ENCODE results near the gene PLOD2. TPM values are rescaled to one million over a fixed set of nuclear protein-coding genes. Genes with fewer than 3 reads are reported as not detected.

The PLOD2 gene
- total and polyA plus RNA-seq, 12 donors = 12.5 to 44.6 (median 16.8) TPM

GRCh38 chr3:146195030-146195429 is 34.0 kb upstream of the PLOD2 start:
- ATAC-seq = no peak
- Histone ChIP-seq H3K9me3 (no peaks in the 10 kb centered on the region), H3K27ac (peak overlapping the region in 2 of 10 donors; percentile 24 to 32)

GRCh38 chr3:146191051-146191450 is 30.1 kb upstream of the PLOD2 start:
- TF ChIP-seq, protein P1, sequence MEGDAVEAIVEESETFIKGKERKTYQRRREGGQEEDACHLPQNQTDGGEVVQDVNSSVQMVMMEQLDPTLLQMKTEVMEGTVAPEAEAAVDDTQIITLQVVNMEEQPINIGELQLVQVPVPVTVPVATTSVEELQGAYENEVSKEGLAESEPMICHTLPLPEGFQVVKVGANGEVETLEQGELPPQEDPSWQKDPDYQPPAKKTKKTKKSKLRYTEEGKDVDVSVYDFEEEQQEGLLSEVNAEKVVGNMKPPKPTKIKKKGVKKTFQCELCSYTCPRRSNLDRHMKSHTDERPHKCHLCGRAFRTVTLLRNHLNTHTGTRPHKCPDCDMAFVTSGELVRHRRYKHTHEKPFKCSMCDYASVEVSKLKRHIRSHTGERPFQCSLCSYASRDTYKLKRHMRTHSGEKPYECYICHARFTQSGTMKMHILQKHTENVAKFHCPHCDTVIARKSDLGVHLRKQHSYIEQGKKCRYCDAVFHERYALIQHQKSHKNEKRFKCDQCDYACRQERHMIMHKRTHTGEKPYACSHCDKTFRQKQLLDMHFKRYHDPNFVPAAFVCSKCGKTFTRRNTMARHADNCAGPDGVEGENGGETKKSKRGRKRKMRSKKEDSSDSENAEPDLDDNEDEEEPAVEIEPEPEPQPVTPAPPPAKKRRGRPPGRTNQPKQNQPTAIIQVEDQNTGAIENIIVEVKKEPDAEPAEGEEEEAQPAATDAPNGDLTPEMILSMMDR (IDR thresholded peaks at IDR 0.05) = no peak
- Histone ChIP-seq H3K4me1 (peaks cover 0 to 22% (median 12%) of the 10 kb centered on the region in 9 donors), H3K4me3 (no peak overlapping the region), H3K9me3 (no peaks in the 10 kb centered on the region), H3K27me3 (no peaks in the 10 kb centered on the region), H3K27ac (no peak overlapping the region), H3K36me3 (peaks cover 0 to 50% (median 0%) of the 10 kb centered on the region in 9 donors)
- intact Hi-C loops (cut with DNase I) = no loop called here
- no peak for DNase-seq
- WGBS, 2 donors = 95 to 98% methylated on average over 1 of the region's 1 CpG
- no peak for ATAC-seq

More at GRCh38 chr3:146195030-146195429, 34.0 kb upstream of the PLOD2 start:
- DNase-seq = no peak
- TF ChIP-seq, protein P1 (IDR thresholded peaks at IDR 0.05) = no peak
- 10 to 27% methylated on average over 3 of the region's 3 CpGs for WGBS, 2 donors
- Histone ChIP-seq H3K36me3 (peaks cover 0 to 51% (median 0%) of the 10 kb centered on the region in 9 donors), H3K27me3 (no peaks in the 10 kb centered on the region), H3K4me3 (no peak overlapping the region), H3K4me1 (peaks cover 0 to 35% (median 19%) of the 10 kb centered on the region in 9 donors)
- intact Hi-C loops (cut with DNase I) = no loop called here

- Histone ChIP-seq H3K9me3 (no peaks in the 10 kb centered on the region), H3K36me3 (peaks cover 0 to 38% (median 0%) of the 10 kb centered on the region in 9 donors), H3K4me1 (peaks cover 0 to 8% (median 0%) of the 10 kb centered on the region in 9 donors), H3K27ac (no peak overlapping the region), H3K4me3 (no peak overlapping the region), H3K27me3 (no peaks in the 10 kb centered on the region)
- DNase-seq (no peak), ATAC-seq (peak in 6 of 8 donors; percentile 57 to 81 (median 68))
- WGBS, 2 donors = 8 to 9% methylated on average over 6 of the region's 6 CpGs
- intact Hi-C loops (cut with DNase I) = loop anchor here in 7 of 10 donors (1.0 to 10.0 kb wide), 6 partner anchors 121 to 415 kb away; no protein-coding TSS in a partner anchor
- TF ChIP-seq, protein P1 (IDR thresholded peaks at IDR 0.05) = peak; percentile 56 to 85 (median 77)
These were observed 28.7 kb upstream of the PLOD2 start for GRCh38 chr3:146189519-146190173.

DNA sequence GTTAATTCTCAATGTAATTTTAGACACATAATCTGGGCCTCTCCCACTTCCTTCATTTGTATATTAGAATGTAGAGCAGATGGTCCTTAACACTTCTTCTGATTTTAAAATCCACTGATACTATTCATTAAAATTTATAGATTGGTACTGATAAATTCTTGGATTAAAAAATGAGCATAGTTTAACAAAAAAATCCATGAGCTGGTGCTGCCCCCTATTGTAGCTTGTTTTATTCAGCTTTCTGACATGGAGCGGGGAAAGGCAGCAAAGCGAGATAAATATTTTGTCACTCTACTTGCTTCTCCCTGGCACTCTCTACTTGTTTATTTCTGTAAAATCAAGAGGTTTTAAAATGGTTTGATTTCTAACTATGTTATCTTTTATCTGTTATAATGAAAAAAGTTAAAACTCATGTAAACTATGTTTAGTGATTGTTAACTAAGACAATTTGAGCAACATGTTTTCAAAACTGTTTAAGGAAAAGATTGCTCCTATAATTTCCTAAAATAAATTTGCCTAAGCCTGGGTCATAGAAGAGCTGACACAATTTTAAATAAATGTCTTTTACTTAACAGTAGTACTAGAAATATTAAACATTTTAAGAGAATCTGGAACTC is 26.5 kb upstream of the PLOD2 start:
- H3K4me1 ChIP-seq = peaks cover 0 to 6% (median 0%) of the 10 kb centered on the region in 9 donors
- TF ChIP-seq, protein P1 (IDR thresholded peaks at IDR 0.05) = peak; percentile 32 to 79 (median 62)
- H3K27ac ChIP-seq = no peak overlapping the region
- WGBS, 2 donors = 31 to 48% methylated on average over 2 of the region's 2 CpGs
- H3K36me3 ChIP-seq = peaks cover 0 to 16% (median 0%) of the 10 kb centered on the region in 9 donors
- no peaks in the 10 kb centered on the region for H3K27me3 ChIP-seq
- no peak overlapping the region for H3K4me3 ChIP-seq
- intact Hi-C loops (cut with DNase I) = loop anchor here in 7 of 10 donors (2.0 to 10.0 kb wide), 4 partner anchors 119 to 413 kb away; no protein-coding TSS in a partner anchor
- DNase-seq (no peak), ATAC-seq (peak in 1 of 8 donors; percentile 50)
- no peaks in the 10 kb centered on the region for H3K9me3 ChIP-seq
